WTC11 (cell line): ENCODE data around the gene TSNAXIP1. TPM values are rescaled to one million over a fixed set of nuclear protein-coding genes. Genes with fewer than 3 reads are reported as not detected.

Source experiments
- ATAC-seq: fragments of 200-7000 bp; cut with Tn5 transposase; 2 replicates; pipeline ENCODE4 v1.10.0; 2021; ENCODE audit warnings: mild to moderate bottlenecking, moderate library complexity
- CTCF ChIA-PET: fragments of 300-600 bp; sonication (Branson Sonifier 250); formaldehyde crosslinking; loops from one replicate; lab custom pipeline; 2021; ENCODE audit warnings: antibody characterized with exemption; lab: Charles Lee
- POLR2A ChIA-PET: fragments of 350-600 bp; sonication (Branson Sonifier 250); formaldehyde crosslinking; loops from one replicate; lab custom pipeline; 2021; ENCODE audit warnings: antibody characterized with exemption; lab: Charles Lee
- DNase-seq: peaks from one replicate; pipeline ENCODE4 v3.0.0; 2021; ENCODE audit warnings: low spot score
- H3K27ac Mint-ChIP-seq: 2 replicates; pipeline ENCODE4 v1.8.0; 2021; ENCODE audit warnings: mixed read lengths
- H3K27me3 Mint-ChIP-seq: 2 replicates; pipeline ENCODE4 v1.8.0; 2021; ENCODE audit warnings: low read depth, mild to moderate bottlenecking, moderate library complexity, mixed read lengths
- H3K36me3 Mint-ChIP-seq: 2 replicates; pipeline ENCODE4 v1.8.0; 2021; ENCODE audit warnings: mixed read lengths
- H3K4me1 Mint-ChIP-seq: 2 replicates; pipeline ENCODE4 v1.8.0; 2022; ENCODE audit warnings: mixed read lengths
- H3K4me3 Mint-ChIP-seq: 2 replicates; pipeline ENCODE4 v1.8.0; 2021; ENCODE audit warnings: mild to moderate bottlenecking, moderate library complexity, mixed read lengths
- H3K9me3 Mint-ChIP-seq: 2 replicates; pipeline ENCODE4 v1.8.0; 2021; ENCODE audit warnings: mixed read lengths
- ATF1 ChIP-seq: sonication (generic); formaldehyde crosslinking; IDR thresholded peaks from 2 replicates; pipeline ENCODE4 v1.8.1; 2023; ENCODE audit warnings: mild to moderate bottlenecking, moderate library complexity, missing genetic modification reagents
- ETV6 ChIP-seq: sonication (generic); formaldehyde crosslinking; IDR thresholded peaks from 2 replicates; pipeline ENCODE4 v1.8.1; 2022; ENCODE audit warnings: mild to moderate bottlenecking, missing genetic modification reagents
- FOXJ3 ChIP-seq: sonication (generic); formaldehyde crosslinking; IDR thresholded peaks from 2 replicates; pipeline ENCODE4 v1.9.0; 2021; ENCODE audit warnings: missing genetic modification reagents, mild to moderate bottlenecking, borderline replicate concordance
- FOXP1 ChIP-seq: sonication (generic); formaldehyde crosslinking; IDR thresholded peaks from 2 replicates; pipeline ENCODE4 v1.8.0; 2022; ENCODE audit warnings: missing genetic modification reagents, mild to moderate bottlenecking, moderate library complexity, borderline replicate concordance
- GABPB1 ChIP-seq: sonication (generic); formaldehyde crosslinking; IDR thresholded peaks from 2 replicates; pipeline ENCODE4 v1.8.1; 2023; ENCODE audit warnings: mild to moderate bottlenecking, missing genetic modification reagents
- MXD4 ChIP-seq: fragments of 250-450 bp; sonication (Bioruptor Pico); IDR thresholded peaks from 2 replicates; pipeline ENCODE4 v1.8.0; 2021; ENCODE audit warnings: mild to moderate bottlenecking, moderate library complexity, borderline replicate concordance
- NFE2L1 ChIP-seq: sonication (generic); formaldehyde crosslinking; IDR thresholded peaks from 2 replicates; pipeline ENCODE4 v1.8.1; 2023; ENCODE audit warnings: missing genetic modification reagents
- NR2C2 ChIP-seq: sonication (generic); formaldehyde crosslinking; IDR thresholded peaks from 2 replicates; pipeline ENCODE4 v1.8.0; 2022; ENCODE audit warnings: mild to moderate bottlenecking, missing genetic modification reagents
- NR3C1 ChIP-seq: sonication (generic); formaldehyde crosslinking; conservative IDR thresholded peaks from 2 replicates; pipeline ENCODE4 v1.8.1; 2023; ENCODE audit warnings: low read depth, mild to moderate bottlenecking, missing genetic modification reagents
- OVOL2 ChIP-seq: fragments of 250-450 bp; sonication (Bioruptor Pico); IDR thresholded peaks from 2 replicates; pipeline ENCODE4 v1.9.0; 2021; ENCODE audit warnings: mild to moderate bottlenecking, borderline replicate concordance
- PRDM15 ChIP-seq: sonication (generic); formaldehyde crosslinking; IDR thresholded peaks from 2 replicates; pipeline ENCODE4 v1.8.0; 2022; ENCODE audit warnings: missing genetic modification reagents
- PRRX2 ChIP-seq: fragments of 250-450 bp; sonication (Bioruptor Pico); IDR thresholded peaks from 2 replicates; pipeline ENCODE4 v1.8.0; 2021; ENCODE audit warnings: mild to moderate bottlenecking
- SMAD4 ChIP-seq: sonication (generic); formaldehyde crosslinking; IDR thresholded peaks from 2 replicates; pipeline ENCODE4 v1.8.0; 2022; ENCODE audit warnings: mild to moderate bottlenecking, missing genetic modification reagents
- TCF7 ChIP-seq: sonication (generic); formaldehyde crosslinking; IDR thresholded peaks from 2 replicates; pipeline ENCODE4 v1.8.0; 2022; ENCODE audit warnings: mild to moderate bottlenecking, low read depth, missing genetic modification reagents, moderate library complexity
- ZNF121 ChIP-seq: sonication (generic); formaldehyde crosslinking; IDR thresholded peaks from 2 replicates; pipeline ENCODE4 v1.8.0; 2023; ENCODE audit warnings: missing genetic modification reagents
- ZNF396 ChIP-seq: fragments of 250-450 bp; sonication (Bioruptor Pico); IDR thresholded peaks from 2 replicates; pipeline ENCODE4 v1.8.0; 2021; ENCODE audit warnings: mild to moderate bottlenecking, moderate library complexity, borderline replicate concordance
- ZNF512 ChIP-seq: sonication (generic); formaldehyde crosslinking; IDR thresholded peaks from 2 replicates; pipeline ENCODE4 v1.8.1; 2022; ENCODE audit warnings: missing genetic modification reagents, borderline replicate concordance
- total RNA-seq: library from RNA; stranded (reverse); gene quantifications from 3 replicates; pipeline ENCODE4 v1.2.3, GENCODE V29; 2021
- TF ChIP-seq, protein P1 (sequence below): fragments of 250-450 bp; sonication (Bioruptor Pico); IDR thresholded peaks from 2 replicates; pipeline ENCODE4 v2.1.2; 2022; ENCODE audit warnings: mild to moderate bottlenecking, moderate library complexity

TSNAXIP1 gene
- total RNA-seq, 1 experiment from 2014 or later = 0.48 TPM

GRCh38 chr16:67758006-67758405 lies 48.7 kb upstream of the TSNAXIP1 start:
- ATAC-seq = no peak

GRCh38 chr16:67758966-67759365 lies 47.7 kb upstream of the TSNAXIP1 start:
- DNase-seq (no peak), ATAC-seq (no peak)
- no peaks in the 10 kb centered on the region for H3K27me3 Mint-ChIP-seq
- ChIA-PET POLR2A (no interaction called here), CTCF (interaction anchor here (1.4 to 2.8 kb wide), 2 partner anchors 58 to 125 kb away, joined by 4 to 8 read pairs; no protein-coding TSS in a partner anchor)
- H3K27ac Mint-ChIP-seq = 0 out of 2 replicates have a peak overlapping the region, but pooled peaks have one; percentile 45
- no peak overlapping the region for H3K4me3 Mint-ChIP-seq
- no peaks in the 10 kb centered on the region for H3K9me3 Mint-ChIP-seq
- no peak for TF ChIP-seq ZNF512 (CRISPR knock-in tag)
- TF ChIP-seq ATF1 (CRISPR knock-in tag) = no peak
- no peak for TF ChIP-seq SMAD4
- TF ChIP-seq OVOL2 (CRISPR knock-in tag) = no peak
- no peaks in the 10 kb centered on the region for H3K4me1 Mint-ChIP-seq
- H3K36me3 Mint-ChIP-seq = no peaks in the 10 kb centered on the region; the same call in 1 of the 2 replicates

More at GRCh38 chr16:67758006-67758405, 48.7 kb upstream of the TSNAXIP1 start:
- Mint-ChIP-seq H3K27me3 (no peaks in the 10 kb centered on the region), H3K27ac (no peak overlapping the region), H3K4me1 (peaks cover 3% of the 10 kb centered on the region; the same call in 1 of the 2 replicates), H3K4me3 (no peak overlapping the region), H3K36me3 (no peaks in the 10 kb centered on the region; the same call in 1 of the 2 replicates), H3K9me3 (no peaks in the 10 kb centered on the region)
- CTCF ChIA-PET = interaction anchor here (1.0 to 2.8 kb wide), 3 partner anchors 59 to 126 kb away, joined by 3 to 8 read pairs (median 4); no protein-coding TSS in a partner anchor
- no peak for TF ChIP-seq ZNF396 (CRISPR knock-in tag)
- POLR2A ChIA-PET = no interaction called here
- DNase-seq = no peak

- no peak overlapping the region for H3K27ac Mint-ChIP-seq
- TF ChIP-seq FOXP1 (CRISPR knock-in tag) (no peak), MXD4 (no peak)
- TF ChIP-seq, all 79 proteins: peak for 0
- CTCF ChIA-PET = interaction anchor here (1.1 kb wide), 1 partner anchor 56 kb away, joined by 4 read pairs; no protein-coding TSS in a partner anchor
Measured at GRCh38 chr16:67760206-67760955, 46.3 kb upstream of the TSNAXIP1 start.

GRCh38 chr16:67760956-67761230 lies 45.8 kb upstream of the TSNAXIP1 start:
- no peaks in the 10 kb centered on the region for H3K4me1 Mint-ChIP-seq
- no peak for TF ChIP-seq NR2C2 (CRISPR knock-in tag)
- TF ChIP-seq TCF7 = no peak
- TF ChIP-seq GABPB1 = no peak
- TF ChIP-seq PRRX2 (CRISPR knock-in tag) = no peak
- TF ChIP-seq NR3C1 (CRISPR knock-in tag) = no peak
- TF ChIP-seq NFE2L1 = no peak
- CTCF ChIA-PET = interaction anchor here (1.5 kb wide), 1 partner anchor 123 kb away, joined by 4 read pairs; no protein-coding TSS in a partner anchor

More at GRCh38 chr16:67760206-67760955, 46.3 kb upstream of the TSNAXIP1 start:
- Mint-ChIP-seq H3K4me1 (no peaks in the 10 kb centered on the region), H3K9me3 (no peaks in the 10 kb centered on the region), H3K36me3 (no peaks in the 10 kb centered on the region; the same call in 1 of the 2 replicates), H3K4me3 (no peak overlapping the region), H3K27me3 (no peaks in the 10 kb centered on the region)
- POLR2A ChIA-PET = no interaction called here
- DNase-seq (no peak), ATAC-seq (no peak)

DNA sequence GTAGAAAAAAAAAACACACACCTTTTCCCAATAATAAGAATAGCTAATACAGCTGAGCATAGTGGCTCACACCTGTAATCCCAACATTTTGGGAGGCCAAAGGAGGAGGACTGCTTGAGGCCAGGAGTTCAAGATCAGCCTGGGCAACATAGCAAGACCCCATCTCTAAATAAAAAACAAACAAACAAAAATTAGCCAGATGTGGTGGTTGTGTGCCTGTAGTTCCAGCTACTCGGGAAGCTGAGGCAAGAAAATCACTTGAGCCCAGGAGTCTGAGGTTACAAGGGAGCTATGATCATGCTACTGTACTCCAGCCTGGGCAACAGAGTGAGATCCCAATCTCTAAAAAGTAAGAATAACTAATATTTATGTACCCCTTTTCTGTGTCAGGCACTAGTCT lies 44.8 kb upstream of the TSNAXIP1 start:
- Mint-ChIP-seq H3K27ac (no peak overlapping the region), H3K4me1 (no peaks in the 10 kb centered on the region), H3K4me3 (no peak overlapping the region), H3K9me3 (no peaks in the 10 kb centered on the region), H3K27me3 (no peaks in the 10 kb centered on the region), H3K36me3 (no peaks in the 10 kb centered on the region; the same call in 1 of the 2 replicates)
- TF ChIP-seq PRDM15 (CRISPR knock-in tag) = no peak
- peak; percentile 37; the same call in 1 of the 2 replicates for TF ChIP-seq ZNF121 (CRISPR knock-in tag)
- TF ChIP-seq, protein P1, sequence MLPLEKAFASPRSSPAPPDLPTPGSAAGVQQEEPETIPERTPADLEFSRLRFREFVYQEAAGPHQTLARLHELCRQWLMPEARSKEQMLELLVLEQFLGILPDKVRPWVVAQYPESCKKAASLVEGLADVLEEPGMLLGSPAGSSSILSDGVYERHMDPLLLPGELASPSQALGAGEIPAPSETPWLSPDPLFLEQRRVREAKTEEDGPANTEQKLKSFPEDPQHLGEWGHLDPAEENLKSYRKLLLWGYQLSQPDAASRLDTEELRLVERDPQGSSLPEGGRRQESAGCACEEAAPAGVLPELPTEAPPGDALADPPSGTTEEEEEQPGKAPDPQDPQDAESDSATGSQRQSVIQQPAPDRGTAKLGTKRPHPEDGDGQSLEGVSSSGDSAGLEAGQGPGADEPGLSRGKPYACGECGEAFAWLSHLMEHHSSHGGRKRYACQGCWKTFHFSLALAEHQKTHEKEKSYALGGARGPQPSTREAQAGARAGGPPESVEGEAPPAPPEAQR = no peak
- no peak for TF ChIP-seq ETV6
- no peak for TF ChIP-seq FOXP1 (CRISPR knock-in tag)
- TF ChIP-seq FOXJ3 (CRISPR knock-in tag) = no peak
- CTCF ChIA-PET = interaction anchor here (0.6 to 1.5 kb wide), 3 partner anchors 54 to 330 kb away, joined by 3 to 4 read pairs (median 3); no protein-coding TSS in a partner anchor
- DNase-seq (no peak), ATAC-seq (no peak)
- POLR2A ChIA-PET = no interaction called here

More at GRCh38 chr16:67760956-67761230, 45.8 kb upstream of the TSNAXIP1 start:
- Mint-ChIP-seq H3K36me3 (no peaks in the 10 kb centered on the region; the same call in 1 of the 2 replicates), H3K4me3 (no peak overlapping the region), H3K27ac (peak overlapping the region; percentile 81; the same call in 1 of the 2 replicates), H3K27me3 (no peaks in the 10 kb centered on the region), H3K9me3 (no peaks in the 10 kb centered on the region)
- ATAC-seq (no peak), DNase-seq (no peak)
- POLR2A ChIA-PET = no interaction called here
